PFSK-1 (cell line): Measurements from ENCODE around the gene PDLIM1.

ENCODE experiments used
- FOXP2 ChIP-seq: optimal IDR thresholded peaks from 2 replicates; pipeline ENCODE3; 2011; ENCODE audit warnings: borderline replicate concordance, control low read depth, inconsistent platforms; ENCODE audit not compliant: insufficient read depth; ENCODE audit errors: extremely low read length, extremely low read depth
- POLR2AphosphoS5 ChIP-seq: IDR thresholded peaks from 2 replicates; pipeline ENCODE4 v1.6.1; 2012; ENCODE audit warnings: low read depth, mild to moderate bottlenecking, control low read depth, low read length, moderate library complexity
- SIN3A ChIP-seq: IDR thresholded peaks from 2 replicates; pipeline ENCODE4 v1.6.1; 2012; ENCODE audit warnings: mild to moderate bottlenecking, low read length, moderate library complexity, borderline replicate concordance; ENCODE audit not compliant: insufficient read depth
- TAF1 ChIP-seq: IDR thresholded peaks from 2 replicates; pipeline ENCODE4 v1.6.1; 2012; ENCODE audit warnings: low read length, control low read depth, borderline replicate concordance; ENCODE audit not compliant: insufficient read depth
- TF ChIP-seq, protein P1 (sequence below), 2 experiments: IDR thresholded peaks; 2 replicates each; pipeline versions ENCODE4 v1.6.1 to v1.8.0; 2011 to 2012; ENCODE audit warnings: low read depth in 2 of 2, low read length in 2 of 2, control low read depth in 1 of 2, inconsistent platforms in 1 of 2, mild to moderate bottlenecking in 1 of 2, moderate library complexity in 1 of 2; ENCODE audit not compliant: insufficient read depth in 1 of 2

PDLIM1 gene

DNA sequence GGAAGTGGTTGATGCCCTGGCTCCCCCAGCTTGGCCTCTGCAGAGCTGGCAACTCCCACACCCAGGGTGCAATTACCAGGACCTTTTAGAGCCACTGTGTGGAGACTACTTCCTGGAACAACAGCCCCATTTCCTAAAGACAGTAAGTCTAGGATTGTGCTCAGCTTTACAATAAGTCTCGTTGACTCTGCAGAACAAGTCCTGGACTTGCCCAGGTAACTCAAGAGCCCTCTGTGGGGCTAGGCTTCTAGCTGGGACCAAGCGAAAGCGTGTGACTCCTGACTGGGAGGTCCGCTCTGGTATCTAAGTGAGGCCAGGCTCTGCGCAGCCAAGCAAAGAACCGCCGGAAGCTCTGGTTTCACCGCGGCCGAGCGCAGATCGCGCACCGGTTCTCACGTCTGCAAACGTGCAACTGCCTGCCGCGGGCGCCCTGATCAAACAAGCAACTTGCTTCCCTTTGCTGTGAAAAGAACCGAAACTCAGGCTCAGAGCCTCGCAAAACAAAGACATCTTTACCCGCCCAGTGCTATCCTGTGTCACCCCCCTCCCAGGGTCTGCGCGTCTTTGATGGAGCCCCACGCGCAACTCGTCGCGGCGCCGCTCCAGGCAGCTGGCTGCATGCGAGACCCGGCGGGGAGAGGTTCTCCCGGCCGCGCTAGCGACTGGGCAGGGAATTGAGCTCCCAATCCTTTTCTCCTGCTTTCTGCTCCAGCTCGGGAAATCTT lies 4.4 kb upstream of the PDLIM1 start:
- no peak for TF ChIP-seq FOXP2
- TF ChIP-seq SIN3A: no peak

DNA sequence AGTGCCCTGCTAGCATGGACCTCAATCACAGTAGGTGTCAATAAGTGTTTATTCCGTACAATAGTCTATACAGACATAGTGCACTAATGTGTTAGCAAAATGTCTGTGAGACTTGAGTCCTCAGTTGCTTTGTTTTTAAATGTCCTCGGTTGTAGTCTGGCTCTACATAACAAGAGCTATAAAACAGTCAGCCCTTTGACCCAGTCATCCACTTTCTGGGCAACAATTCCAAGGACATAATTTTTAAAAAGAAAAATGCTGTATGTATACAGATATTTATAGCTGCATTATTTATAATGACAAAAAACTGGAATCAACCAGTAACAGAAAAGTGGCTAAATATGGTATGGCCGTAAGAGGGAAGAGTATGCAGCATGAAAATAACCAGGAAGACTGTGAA lies 2.8 kb upstream of the PDLIM1 start:
- TF ChIP-seq POLR2AphosphoS5 (no peak), TAF1 (no peak)
- TF ChIP-seq, protein P1, sequence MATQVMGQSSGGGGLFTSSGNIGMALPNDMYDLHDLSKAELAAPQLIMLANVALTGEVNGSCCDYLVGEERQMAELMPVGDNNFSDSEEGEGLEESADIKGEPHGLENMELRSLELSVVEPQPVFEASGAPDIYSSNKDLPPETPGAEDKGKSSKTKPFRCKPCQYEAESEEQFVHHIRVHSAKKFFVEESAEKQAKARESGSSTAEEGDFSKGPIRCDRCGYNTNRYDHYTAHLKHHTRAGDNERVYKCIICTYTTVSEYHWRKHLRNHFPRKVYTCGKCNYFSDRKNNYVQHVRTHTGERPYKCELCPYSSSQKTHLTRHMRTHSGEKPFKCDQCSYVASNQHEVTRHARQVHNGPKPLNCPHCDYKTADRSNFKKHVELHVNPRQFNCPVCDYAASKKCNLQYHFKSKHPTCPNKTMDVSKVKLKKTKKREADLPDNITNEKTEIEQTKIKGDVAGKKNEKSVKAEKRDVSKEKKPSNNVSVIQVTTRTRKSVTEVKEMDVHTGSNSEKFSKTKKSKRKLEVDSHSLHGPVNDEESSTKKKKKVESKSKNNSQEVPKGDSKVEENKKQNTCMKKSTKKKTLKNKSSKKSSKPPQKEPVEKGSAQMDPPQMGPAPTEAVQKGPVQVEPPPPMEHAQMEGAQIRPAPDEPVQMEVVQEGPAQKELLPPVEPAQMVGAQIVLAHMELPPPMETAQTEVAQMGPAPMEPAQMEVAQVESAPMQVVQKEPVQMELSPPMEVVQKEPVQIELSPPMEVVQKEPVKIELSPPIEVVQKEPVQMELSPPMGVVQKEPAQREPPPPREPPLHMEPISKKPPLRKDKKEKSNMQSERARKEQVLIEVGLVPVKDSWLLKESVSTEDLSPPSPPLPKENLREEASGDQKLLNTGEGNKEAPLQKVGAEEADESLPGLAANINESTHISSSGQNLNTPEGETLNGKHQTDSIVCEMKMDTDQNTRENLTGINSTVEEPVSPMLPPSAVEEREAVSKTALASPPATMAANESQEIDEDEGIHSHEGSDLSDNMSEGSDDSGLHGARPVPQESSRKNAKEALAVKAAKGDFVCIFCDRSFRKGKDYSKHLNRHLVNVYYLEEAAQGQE (IDR thresholded peaks at IDR 0.05; ENCODE audit: insufficient read depth in 1 of 2, low read depth in 2 of 2, low read length in 2 of 2): no peak

DNA sequence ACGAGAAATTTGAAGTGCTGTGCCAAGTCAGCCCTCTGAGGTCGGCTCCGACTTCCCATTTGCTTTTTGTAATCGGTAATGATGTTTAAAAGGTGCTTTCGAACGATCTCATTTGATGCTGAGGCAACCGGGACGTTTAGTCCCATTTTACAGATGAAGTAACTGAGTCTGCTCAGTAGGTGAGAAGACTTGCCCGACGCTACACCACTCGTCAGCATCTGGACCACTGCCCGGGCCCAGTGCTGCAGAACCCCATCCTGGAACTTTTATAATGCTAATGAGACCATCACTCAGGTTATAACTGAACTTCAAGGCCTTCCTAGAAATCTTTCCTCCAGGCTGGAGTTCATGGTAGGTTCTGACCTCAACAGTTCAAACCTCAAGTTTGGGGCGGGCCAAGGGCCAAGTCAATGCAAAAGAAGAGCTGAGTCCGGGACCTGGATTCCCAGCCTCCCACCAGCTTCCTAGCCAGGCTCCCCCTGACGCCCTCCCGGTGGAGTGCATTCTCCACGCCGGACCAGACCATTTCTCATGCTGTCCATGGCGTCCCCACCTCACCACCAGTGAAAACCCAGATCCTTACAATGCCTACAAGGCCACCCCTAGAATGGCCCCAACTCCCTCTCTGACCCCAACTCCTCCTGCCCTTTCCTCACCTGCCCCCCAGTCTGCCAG lies 699 bp upstream of the PDLIM1 start:
- no peak for TF ChIP-seq POLR2AphosphoS5
- TF ChIP-seq FOXP2: no peak
- TF ChIP-seq, protein P1 (IDR thresholded peaks at IDR 0.05; ENCODE audit: insufficient read depth in 1 of 2, low read depth in 2 of 2, low read length in 2 of 2): no peak
- TF ChIP-seq SIN3A: no peak
- no peak for TF ChIP-seq TAF1

DNA sequence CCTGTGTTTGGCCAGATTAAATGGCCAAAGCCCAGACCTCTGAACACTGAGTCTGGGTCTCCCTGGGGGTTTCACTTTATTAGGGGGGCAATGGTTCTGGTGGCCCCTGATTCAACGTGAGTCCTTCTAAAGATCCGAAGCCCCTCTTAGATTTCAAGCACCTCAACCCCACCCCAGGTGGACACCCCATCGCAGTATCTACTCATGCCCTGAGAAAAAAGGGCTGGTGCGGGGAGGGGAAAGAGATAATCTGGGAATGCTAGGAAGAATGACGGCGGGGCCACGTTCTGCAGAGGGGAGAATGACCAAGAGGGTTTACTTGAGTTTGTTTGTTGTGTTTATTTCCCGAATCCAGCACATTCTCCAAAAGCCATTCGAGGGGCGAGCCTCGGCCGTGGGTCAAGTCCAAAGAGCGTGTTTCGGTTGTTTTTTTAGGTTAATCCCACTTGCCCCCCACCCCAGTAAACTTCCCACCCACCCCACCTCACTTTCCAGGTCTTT lies 832 bp downstream of the PDLIM1 start:
- no peak for TF ChIP-seq TAF1
- TF ChIP-seq, protein P1 (IDR thresholded peaks at IDR 0.05; ENCODE audit: insufficient read depth in 1 of 2, low read depth in 2 of 2, low read length in 2 of 2): no peak
- no peak for TF ChIP-seq POLR2AphosphoS5
- TF ChIP-seq FOXP2: no peak
- TF ChIP-seq SIN3A: no peak

DNA sequence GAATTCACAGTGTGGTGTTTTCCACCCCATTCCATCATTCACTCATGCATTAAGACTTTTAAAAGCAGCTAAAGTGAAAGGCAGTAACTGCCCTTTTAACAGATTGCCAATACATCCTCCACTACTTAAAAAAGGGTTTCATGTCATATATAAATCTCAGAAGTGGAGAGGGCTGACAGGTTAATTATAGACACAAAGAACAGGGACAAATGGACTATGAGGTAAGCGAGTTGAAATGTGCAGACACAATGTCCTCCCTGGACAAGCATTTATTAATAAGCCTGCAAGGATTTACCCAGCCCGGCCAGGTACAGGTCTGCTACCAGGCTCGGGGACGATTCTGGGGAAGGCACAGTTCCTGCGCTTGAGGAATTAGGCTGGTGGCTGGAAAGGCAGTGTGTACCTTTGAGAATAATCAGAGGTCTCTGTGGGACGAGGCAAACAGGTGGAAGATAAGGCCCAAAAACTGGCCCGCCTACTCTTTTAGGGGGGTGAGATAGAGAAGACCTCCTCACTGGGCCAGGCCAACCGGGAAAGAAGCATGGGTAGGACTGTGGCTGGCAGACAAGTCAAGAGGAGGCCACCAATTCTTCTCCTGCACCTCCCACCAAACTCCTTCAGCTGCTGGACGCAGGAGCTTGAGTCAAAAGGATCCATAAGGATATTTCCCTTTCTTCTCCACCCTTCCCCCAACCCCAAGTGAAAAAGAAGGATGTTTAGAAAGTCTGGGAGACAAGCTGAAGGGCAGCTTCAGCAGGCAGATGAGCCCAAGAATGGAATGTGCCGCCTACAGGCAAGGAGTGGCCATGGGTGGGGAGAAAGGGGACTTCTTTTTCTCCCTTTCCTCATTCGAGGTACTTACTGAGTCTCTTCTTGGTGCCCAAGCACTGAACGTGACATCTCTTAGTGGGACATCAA lies 1.5 kb downstream of the PDLIM1 start:
- no peak for TF ChIP-seq FOXP2
- TF ChIP-seq SIN3A: no peak
- TF ChIP-seq POLR2AphosphoS5: no peak
- TF ChIP-seq, protein P1 (IDR thresholded peaks at IDR 0.05; ENCODE audit: insufficient read depth in 1 of 2, low read depth in 2 of 2, low read length in 2 of 2): no peak
- TF ChIP-seq TAF1: no peak
